ENCODE data around the gene HES2.
"Not testable (repeated sequence)": the region's sequence is repeated elsewhere in the genome, so short reads cannot be mapped to it uniquely, and the experiment has no call there.

The HES2 gene

GRCh38 chr1:6453895-6454855, 34.5 kb upstream of the HES2 start:
- not testable (repeated sequence) for DNase-seq

GRCh38 chr1:6450943-6451373, 31.2 kb upstream of the HES2 start:
- DNase-seq: no peak

- not testable (repeated sequence) for DNase-seq
Observed at GRCh38 chr1:6450486-6450885, 30.8 kb upstream of the HES2 start.

GRCh38 chr1:6450005-6450450, 30.3 kb upstream of the HES2 start:
- no peak for DNase-seq

GRCh38 chr1:6448749-6449631, 29.3 kb upstream of the HES2 start:
- DNase-seq: peak; percentile 52

GRCh38 chr1:6447818-6448748, 28.4 kb upstream of the HES2 start:
- peak; percentile 42 for DNase-seq

GRCh38 chr1:6447016-6447817, 27.5 kb upstream of the HES2 start:
- DNase-seq: no peak

GRCh38 chr1:6446665-6447015, 26.9 kb upstream of the HES2 start:
- no peak for DNase-seq

GRCh38 chr1:6445929-6446328, 26.2 kb upstream of the HES2 start:
- not testable (repeated sequence) for DNase-seq

GRCh38 chr1:6445062-6445763, 25.5 kb upstream of the HES2 start:
- peak; percentile 62 for DNase-seq

GRCh38 chr1:6444377-6444776, 24.7 kb upstream of the HES2 start:
- no peak for DNase-seq

- DNase-seq: no peak
Observed at GRCh38 chr1:6443339-6444115, 23.8 kb upstream of the HES2 start.

GRCh38 chr1:6441586-6441985, 21.9 kb upstream of the HES2 start:
- no peak for DNase-seq

- peak; percentile 81 for DNase-seq
Observed at GRCh38 chr1:6440198-6441126, 20.7 kb upstream of the HES2 start.

- peak; percentile 78 for DNase-seq
Observed at GRCh38 chr1:6438047-6438525, 18.4 kb upstream of the HES2 start.

GRCh38 chr1:6437012-6437700, 17.4 kb upstream of the HES2 start:
- DNase-seq: not testable (repeated sequence)

- DNase-seq: not testable (repeated sequence)
Observed at GRCh38 chr1:6436277-6436676, 16.6 kb upstream of the HES2 start.

- no peak for DNase-seq
Observed at GRCh38 chr1:6435547-6435946, 15.8 kb upstream of the HES2 start.

All from activated naive CD4-positive, alpha-beta T cell treated with Interleukin-2 at 50 U/mL for 16 hours (primary cell).